GM06990 (cell line): ENCODE results near the gene SERPINF2.

Experiments used
- DNase-seq: peaks from one replicate; pipeline ENCODE4 v3.0.0-alpha.2; 2011; ENCODE audit not compliant: insufficient read length; ENCODE audit errors: extremely low read depth
- H3K27me3 ChIP-seq: replicated peaks from 2 replicates; pipeline ENCODE4 v1.6.0; 2011; ENCODE audit warnings: low read length; ENCODE audit not compliant: control insufficient read depth, insufficient read depth
- H3K36me3 ChIP-seq: 2 replicates; pipeline ENCODE4 v1.5.1; 2011; ENCODE audit warnings: low read length; ENCODE audit not compliant: control insufficient read depth, insufficient read depth
- H3K4me3 ChIP-seq: replicated peaks from 2 replicates; pipeline ENCODE4 v1.5.1; 2011; ENCODE audit warnings: low read depth, mild to moderate bottlenecking, control low read depth, low read length
- TF ChIP-seq, protein P1 (sequence below): IDR thresholded peaks from 2 replicates; pipeline ENCODE4 v1.5.1; 2011; ENCODE audit warnings: low read length, control low read depth, mild to moderate bottlenecking, inconsistent platforms; ENCODE audit not compliant: insufficient read depth, poor library complexity, severe bottlenecking

Gene SERPINF2

DNA sequence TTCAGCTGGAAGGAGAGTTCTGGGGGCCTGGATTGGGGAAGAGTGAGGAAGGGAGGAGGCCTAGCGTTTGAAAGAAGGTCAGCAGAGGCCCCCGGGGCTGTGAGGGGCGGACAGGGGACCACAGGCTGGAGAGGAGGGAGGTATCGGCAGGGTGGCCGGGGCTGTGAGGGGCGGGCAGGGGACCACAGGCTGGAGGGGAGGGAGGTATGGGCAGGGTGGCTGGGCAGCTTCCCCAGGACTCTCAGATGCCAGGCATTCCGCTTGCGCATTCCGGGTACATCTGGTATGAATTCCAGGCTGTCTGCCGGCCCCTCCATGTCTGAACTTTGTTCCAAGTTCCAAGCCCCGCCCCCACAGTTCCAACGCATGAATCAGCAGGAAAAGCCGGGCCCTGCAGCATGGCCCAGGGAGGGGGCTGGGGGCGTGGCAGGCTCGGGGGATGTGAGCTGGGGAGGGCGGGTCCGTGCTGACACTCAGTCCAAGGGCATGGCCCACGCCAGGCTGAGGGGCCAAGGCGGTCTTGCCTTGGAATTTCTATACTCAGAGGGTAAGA lies 28.2 kb upstream of the SERPINF2 start:
- TF ChIP-seq, protein P1, sequence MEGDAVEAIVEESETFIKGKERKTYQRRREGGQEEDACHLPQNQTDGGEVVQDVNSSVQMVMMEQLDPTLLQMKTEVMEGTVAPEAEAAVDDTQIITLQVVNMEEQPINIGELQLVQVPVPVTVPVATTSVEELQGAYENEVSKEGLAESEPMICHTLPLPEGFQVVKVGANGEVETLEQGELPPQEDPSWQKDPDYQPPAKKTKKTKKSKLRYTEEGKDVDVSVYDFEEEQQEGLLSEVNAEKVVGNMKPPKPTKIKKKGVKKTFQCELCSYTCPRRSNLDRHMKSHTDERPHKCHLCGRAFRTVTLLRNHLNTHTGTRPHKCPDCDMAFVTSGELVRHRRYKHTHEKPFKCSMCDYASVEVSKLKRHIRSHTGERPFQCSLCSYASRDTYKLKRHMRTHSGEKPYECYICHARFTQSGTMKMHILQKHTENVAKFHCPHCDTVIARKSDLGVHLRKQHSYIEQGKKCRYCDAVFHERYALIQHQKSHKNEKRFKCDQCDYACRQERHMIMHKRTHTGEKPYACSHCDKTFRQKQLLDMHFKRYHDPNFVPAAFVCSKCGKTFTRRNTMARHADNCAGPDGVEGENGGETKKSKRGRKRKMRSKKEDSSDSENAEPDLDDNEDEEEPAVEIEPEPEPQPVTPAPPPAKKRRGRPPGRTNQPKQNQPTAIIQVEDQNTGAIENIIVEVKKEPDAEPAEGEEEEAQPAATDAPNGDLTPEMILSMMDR = no peak
- no peaks in the 10 kb centered on the region for H3K27me3 ChIP-seq
- H3K4me3 ChIP-seq = peak overlapping the region; percentile 88
- no peak for DNase-seq
- H3K36me3 ChIP-seq = peaks cover 12% of the 10 kb centered on the region

GRCh38 chr17:1714980-1715802 lies 27.5 kb upstream of the SERPINF2 start:
- TF ChIP-seq, protein P1 = no peak
- Histone ChIP-seq H3K27me3 (no peaks in the 10 kb centered on the region), H3K4me3 (peak overlapping the region; percentile 88), H3K36me3 (peaks cover 12% of the 10 kb centered on the region)
- no peak for DNase-seq

DNA sequence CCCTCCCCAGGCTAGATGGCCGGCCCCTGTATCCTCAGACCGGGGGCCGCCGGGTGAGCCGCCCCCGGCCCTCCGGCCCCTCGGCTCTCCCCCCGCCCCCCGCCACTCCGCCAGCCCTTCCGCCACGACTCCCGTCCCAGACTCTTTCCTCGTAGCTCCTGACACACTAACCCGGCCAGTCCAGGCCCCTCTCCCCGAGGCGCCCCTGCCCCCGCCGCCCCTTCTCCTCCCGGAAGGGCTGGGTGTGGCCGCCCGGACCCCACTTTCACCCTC lies 26.9 kb upstream of the SERPINF2 start:
- no peak for DNase-seq
- Histone ChIP-seq H3K4me3 (peak overlapping the region; percentile 88), H3K36me3 (peaks cover 12% of the 10 kb centered on the region), H3K27me3 (no peaks in the 10 kb centered on the region)
- TF ChIP-seq, protein P1 = no peak

GRCh38 chr17:1716076-1716911 lies 26.4 kb upstream of the SERPINF2 start:
- Histone ChIP-seq H3K36me3 (peaks cover 12% of the 10 kb centered on the region), H3K27me3 (no peaks in the 10 kb centered on the region), H3K4me3 (peak overlapping the region; percentile 88)
- peak; percentile 100 for DNase-seq
- TF ChIP-seq, protein P1 = peak; percentile 9

DNA sequence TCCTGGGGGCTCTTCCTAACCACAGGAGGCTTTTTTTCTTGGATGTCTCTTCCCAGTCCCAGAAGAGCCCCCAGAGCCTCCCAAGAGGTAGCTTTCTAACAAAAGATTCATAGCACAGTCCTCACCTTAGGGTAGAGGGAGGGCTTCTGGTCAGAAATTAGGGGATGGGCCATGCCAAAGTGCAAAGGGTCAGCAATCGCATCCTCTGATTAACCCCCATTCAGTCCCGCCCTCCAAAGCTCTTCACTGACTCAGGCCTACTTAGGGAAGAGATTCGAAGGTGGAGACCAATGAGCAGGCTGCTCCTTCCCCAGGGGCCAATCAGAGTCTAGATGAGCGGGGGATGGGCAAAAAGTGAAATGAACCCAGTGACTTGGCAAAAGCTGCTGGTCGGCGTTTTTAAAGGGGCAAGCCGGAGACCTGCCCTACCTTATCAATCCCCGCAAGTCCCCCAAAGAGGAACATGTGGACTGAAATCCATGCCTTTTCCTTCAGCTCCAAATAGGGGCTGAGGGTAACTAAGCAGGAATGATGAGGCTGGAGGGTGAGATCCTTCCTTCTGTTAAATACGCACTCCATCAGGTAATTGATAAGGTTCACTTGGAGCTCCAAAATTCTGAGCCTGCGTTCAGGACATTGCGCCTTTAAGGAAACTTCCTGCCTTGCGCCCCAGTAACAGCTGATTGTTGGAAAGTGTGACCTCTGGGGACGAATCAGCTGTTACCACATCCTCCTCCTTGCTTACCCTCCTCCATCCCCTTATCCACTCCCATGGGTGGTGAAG lies 25.6 kb upstream of the SERPINF2 start:
- H3K4me3 ChIP-seq = peak overlapping the region; percentile 87
- H3K36me3 ChIP-seq = peaks cover 12% of the 10 kb centered on the region
- TF ChIP-seq, protein P1 = no peak
- no peaks in the 10 kb centered on the region for H3K27me3 ChIP-seq
- DNase-seq = peak; percentile 86
